HG02642 (cell line): Measurements from ENCODE around the gene ZNF677.
"Not testable (repeated sequence)": the region's sequence is repeated elsewhere in the genome, so short reads cannot be mapped to it uniquely, and the experiment has no call there.

Source experiments
- ATAC-seq: cut with Tn5 transposase; IDR thresholded peaks from one replicate; pipeline ENCODE4 v1.9.1; 2021; ENCODE audit warnings: mild to moderate bottlenecking; ENCODE audit not compliant: unreplicated experiment, poor library complexity

The ZNF677 gene

GRCh38 chr19:53195265-53195903 is 59.3 kb downstream of the ZNF677 start:
- no peak for ATAC-seq

DNA sequence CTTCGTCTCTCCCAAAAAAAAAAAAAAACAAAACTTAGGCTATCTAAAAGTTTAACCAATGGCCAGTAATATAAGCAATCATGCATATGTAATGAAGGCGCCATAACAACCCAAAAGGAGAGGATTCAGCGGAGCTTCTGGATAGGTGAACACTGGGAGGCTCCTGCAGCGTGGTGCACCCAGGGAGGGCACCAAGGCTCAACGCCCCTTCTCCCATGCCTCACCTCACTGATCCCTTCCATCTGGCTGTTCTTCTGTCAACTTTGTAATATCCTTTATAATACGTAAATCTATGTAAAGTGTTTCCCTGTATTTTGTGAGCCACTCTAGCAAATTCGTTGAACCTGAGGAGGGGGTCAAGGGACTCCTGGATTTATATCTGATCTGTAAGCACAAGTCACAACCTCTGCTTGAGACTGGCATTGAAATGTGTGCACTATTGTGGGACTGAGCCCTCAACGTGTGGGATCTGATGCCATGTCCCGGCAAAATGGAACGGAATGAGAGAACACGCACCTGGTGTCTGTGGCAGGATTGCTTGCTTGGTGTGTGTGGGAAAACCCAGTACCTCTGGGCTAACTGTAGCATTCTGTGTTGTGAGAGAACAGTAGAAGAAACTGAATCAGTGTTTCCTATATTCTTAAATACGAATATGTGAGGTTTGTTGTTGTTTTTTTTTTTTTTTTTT is 61.0 kb downstream of the ZNF677 start:
- ATAC-seq = peak; percentile 6

DNA sequence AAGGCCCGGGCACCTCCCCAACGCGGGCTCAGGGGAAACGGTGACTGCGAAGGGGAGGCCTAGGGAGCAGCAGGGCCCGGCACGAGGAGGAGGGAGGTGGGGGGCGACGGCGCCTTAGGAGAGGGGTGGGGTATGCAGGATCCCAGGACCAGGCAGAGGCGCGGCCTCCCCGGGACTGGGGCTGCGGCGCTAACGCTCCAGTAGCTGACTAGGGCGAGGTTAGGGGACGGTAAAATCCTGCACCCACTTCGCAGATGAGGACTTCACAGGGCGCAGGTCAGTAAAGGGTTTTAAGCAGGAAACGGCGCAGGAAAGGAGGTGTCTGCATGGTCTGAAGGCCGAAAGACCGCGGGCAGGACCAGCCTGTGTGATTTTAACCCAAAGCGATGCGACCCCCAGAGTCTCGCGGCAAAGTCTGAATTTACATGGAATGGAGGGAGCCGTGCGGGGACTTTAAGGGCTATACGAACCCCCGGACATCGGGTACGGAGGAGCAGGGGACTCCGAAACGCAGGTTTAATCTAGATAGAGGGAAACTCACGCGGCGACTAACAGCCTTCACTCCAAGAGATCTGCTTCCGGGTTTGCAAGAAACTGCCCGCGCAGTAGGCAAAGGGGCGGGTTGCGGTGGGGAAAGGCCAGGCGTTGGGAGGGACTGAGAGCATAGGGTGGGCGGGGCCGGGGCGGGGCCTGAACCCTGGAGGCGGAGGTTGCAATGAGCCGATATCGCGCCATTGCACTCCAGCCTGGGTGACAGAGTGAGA is 61.7 kb downstream of the ZNF677 start, which contains the start of gene ZNF665:
TSS of gene ZNF665 (minus strand) at position 588 of the 764 bp plus-strand sequence. CDS start 10,460 bp downstream, outside the sequence.
- peak; percentile 71 for ATAC-seq

DNA sequence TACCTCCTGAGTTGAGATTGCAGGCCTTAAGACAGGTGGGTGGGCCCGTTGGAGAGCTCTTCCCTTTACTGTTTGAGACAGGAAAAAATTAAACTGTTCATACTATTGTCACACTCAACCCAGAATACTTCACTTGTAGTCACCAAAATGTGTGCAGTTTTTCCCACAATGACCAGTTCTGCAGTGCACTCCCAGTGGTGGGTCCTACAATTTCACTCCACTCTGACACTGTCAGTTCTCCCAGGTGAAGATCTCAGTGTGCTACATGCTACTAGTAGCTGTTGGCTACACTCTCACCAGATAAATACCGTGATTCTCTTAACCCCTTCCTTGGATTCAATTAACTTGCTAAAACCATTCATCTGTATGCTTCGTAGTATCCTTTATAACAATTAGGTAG is 64.4 kb downstream of the ZNF677 start:
- no peak for ATAC-seq

GRCh38 chr19:53189691-53190198 is 64.9 kb downstream of the ZNF677 start:
- not testable (repeated sequence) for ATAC-seq
